ENCODE measurements around the gene PAPSS2. TPM values are rescaled to one million over a fixed set of nuclear protein-coding genes. Genes with fewer than 3 reads are reported as not detected.
"Not testable (repeated sequence)": the region's sequence is repeated elsewhere in the genome, so short reads cannot be mapped to it uniquely, and the experiment has no call there.

The PAPSS2 gene
- 25.3 and 25.8 TPM in 2 replicates for total RNA-seq (2014; rRNA removed; shearing (Covaris generic))

DNA sequence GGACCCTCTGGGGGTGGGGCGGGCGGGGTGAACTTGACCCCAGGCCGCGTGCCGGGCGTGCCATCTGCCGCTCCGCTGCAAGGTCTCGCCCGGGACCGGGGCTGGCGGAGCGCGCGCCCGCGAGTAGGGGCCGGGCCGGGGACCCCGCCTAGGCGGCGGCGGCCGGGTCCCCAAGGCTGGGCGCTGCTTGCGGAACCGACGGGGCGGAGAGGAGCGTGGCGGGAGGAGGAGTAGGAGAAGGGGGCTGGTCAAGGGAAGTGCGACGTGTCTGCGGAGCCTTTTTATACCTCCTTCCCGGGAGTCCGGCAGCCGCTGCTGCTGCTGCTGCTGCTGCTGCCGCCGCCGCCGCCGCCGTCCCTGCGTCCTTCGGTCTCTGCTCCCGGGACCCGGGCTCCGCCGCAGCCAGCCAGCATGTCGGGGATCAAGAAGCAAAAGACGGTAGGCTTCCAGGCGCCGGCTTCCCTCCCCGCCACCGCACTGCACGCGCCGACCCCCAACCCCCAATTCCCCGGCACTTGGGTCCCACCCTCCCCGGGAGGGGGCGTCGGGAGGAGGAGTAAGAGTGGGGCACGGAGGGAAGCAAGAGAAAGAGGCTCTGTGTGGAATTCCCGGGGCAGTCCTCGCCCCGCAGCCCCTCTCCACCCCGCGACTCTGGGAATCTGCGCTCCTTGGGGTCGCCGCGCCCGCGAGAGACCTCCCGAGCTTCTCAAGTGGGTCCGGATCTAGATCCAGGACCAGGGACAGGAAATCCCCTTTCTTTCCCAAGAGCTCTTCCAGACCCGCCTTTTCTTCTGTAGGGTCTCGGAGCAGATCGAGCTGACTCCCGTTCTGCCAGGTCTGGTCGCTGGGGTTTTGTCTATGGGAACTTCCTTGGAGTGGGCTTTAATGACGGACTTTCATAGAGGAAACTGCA, at the start of gene PAPSS2:
TSS of gene PAPSS2 (plus strand) at position 308 of the 913 bp plus-strand sequence. CDS start at position 412, 104 bp downstream.
- peak within 1 kb of the TSS; percentile 87 for H3K4me3 ChIP-seq (ENCODE audit: insufficient read depth, low read depth, low read length)
- H3K36me3 ChIP-seq (replicated peaks; ENCODE audit: control insufficient read depth, insufficient read depth, low read length) = no peaks in the 10 kb centered on the region
- peak; percentile 88 for DNase-seq
- no peaks in the 10 kb centered on the region for H3K27me3 ChIP-seq (ENCODE audit: control insufficient read depth, insufficient read depth, low read length)

DNA sequence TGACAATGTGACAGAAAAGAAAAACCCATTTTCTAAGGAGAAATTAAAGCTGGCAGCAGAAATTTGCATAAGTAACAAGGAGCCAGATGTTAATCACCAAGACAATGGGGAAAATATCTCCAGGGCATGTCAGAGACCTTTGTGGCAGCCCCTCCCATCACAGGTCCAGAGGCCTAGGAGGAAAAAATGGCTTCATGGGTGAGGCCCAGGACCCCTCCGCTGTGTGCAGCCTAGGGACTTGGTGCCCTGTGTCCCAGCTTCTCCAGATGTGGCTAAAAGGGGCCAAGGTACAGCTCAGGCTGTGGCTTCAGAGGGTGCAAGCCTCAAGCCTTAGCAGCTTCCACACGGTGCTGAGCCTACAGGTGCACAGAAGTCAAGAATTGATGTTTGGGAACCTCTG, 48.3 kb upstream of the PAPSS2 start:
- not testable (repeated sequence) for H3K27me3 ChIP-seq (ENCODE audit: control insufficient read depth, insufficient read depth, low read length)

DNA sequence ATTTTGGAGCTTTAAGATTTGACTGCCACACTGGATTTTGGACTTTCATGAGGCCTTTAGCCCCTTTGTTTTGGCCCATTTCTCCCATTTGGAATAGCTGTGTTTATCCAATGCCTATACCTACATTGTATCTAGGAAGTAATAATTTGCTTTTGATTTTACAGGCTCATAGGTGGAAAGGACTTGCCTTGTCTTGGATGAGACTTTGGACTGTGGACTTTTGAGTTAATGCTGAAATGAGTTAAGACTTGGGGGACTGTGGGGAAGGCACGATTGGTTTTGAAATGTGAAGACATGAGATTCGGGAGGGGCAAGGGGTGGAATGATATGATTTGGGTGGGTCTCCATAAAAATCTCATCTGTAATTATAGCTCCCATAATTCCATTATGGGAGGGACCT, 47.6 kb upstream of the PAPSS2 start:
- Histone ChIP-seq H3K4me3 (ENCODE audit: insufficient read depth, low read depth, low read length) (no peak overlapping the region), H3K27me3 (ENCODE audit: control insufficient read depth, insufficient read depth, low read length) (no peaks in the 10 kb centered on the region), H3K36me3 (replicated peaks; ENCODE audit: control insufficient read depth, insufficient read depth, low read length) (no peaks in the 10 kb centered on the region)
- DNase-seq = no peak

More for the DNA sequence above, 48.3 kb upstream of the PAPSS2 start:
- DNase-seq; H3K36me3 ChIP-seq (replicated peaks; ENCODE audit: control insufficient read depth, insufficient read depth, low read length); H3K4me3 ChIP-seq (ENCODE audit: insufficient read depth, low read depth, low read length): not testable (repeated sequence)

DNA sequence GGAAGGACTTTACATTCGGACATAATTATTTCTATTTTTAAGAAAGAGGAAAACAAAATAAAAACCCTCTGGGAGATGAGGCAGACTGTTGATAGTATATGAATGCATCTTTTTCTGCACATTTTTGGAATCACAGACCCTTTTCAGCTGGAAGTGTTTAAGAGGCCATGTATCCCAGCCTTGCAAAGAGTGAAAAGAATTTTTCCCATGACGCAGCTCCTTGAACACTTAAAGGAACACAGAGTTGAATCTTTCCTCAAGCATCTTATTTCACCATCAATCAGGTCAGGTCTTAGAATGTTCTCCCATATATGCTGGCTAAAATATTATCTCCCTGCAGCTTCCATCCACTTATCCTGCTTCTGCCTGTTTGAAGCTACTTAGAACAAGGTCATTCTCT, 45.9 kb upstream of the PAPSS2 start:
- no peak overlapping the region for H3K4me3 ChIP-seq (ENCODE audit: insufficient read depth, low read depth, low read length)
- H3K36me3 ChIP-seq (replicated peaks; ENCODE audit: control insufficient read depth, insufficient read depth, low read length) = no peaks in the 10 kb centered on the region
- DNase-seq = no peak
- H3K27me3 ChIP-seq (ENCODE audit: control insufficient read depth, insufficient read depth, low read length) = no peaks in the 10 kb centered on the region

DNA sequence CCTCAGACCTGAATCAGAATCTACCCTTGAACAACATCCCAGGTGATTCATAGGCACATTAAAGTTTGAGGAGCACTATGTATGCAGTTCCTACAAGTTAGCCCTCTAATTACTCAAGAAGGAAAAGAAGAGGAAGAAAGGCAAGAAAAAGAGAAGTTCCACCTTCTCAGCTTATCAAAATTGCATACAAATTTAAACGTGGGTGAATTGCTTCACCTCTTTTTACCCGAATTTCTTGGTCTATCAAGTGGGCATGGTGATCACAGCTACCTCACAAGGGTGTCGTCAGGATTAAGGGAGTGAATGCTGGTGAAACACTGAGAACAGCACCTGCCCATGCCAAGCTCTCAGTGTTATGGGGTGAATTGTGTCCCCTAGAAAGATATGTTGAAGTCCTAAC, 43.8 kb upstream of the PAPSS2 start:
- Histone ChIP-seq H3K27me3 (ENCODE audit: control insufficient read depth, insufficient read depth, low read length) (no peaks in the 10 kb centered on the region), H3K36me3 (replicated peaks; ENCODE audit: control insufficient read depth, insufficient read depth, low read length) (no peaks in the 10 kb centered on the region)

DNA sequence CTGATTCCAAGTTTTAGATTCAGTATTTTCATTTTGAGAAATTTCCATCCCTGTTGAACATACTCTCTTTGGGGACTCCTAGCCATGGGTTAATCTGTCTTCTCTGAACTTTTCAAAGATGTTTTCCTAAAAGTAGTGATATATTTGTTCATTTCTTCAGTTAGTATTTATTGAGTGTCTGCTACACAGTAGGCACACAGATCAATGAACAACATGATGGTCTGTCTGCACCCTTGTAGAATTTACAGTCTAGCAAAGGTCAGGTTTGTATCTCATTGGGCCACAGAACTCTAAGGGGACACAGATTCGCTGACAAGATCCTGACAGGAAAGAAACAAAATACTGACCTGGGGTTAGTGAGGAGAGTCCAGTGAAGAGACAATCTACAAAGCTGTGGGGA, 42.2 kb upstream of the PAPSS2 start:
- H3K36me3 ChIP-seq (replicated peaks; ENCODE audit: control insufficient read depth, insufficient read depth, low read length) = no peaks in the 10 kb centered on the region
- H3K4me3 ChIP-seq (ENCODE audit: insufficient read depth, low read depth, low read length) = no peak overlapping the region
- DNase-seq = no peak
- H3K27me3 ChIP-seq (ENCODE audit: control insufficient read depth, insufficient read depth, low read length) = no peaks in the 10 kb centered on the region

More for the DNA sequence above, 43.8 kb upstream of the PAPSS2 start:
- H3K4me3 ChIP-seq (ENCODE audit: insufficient read depth, low read depth, low read length) = no peak overlapping the region
- no peak for DNase-seq

DNA sequence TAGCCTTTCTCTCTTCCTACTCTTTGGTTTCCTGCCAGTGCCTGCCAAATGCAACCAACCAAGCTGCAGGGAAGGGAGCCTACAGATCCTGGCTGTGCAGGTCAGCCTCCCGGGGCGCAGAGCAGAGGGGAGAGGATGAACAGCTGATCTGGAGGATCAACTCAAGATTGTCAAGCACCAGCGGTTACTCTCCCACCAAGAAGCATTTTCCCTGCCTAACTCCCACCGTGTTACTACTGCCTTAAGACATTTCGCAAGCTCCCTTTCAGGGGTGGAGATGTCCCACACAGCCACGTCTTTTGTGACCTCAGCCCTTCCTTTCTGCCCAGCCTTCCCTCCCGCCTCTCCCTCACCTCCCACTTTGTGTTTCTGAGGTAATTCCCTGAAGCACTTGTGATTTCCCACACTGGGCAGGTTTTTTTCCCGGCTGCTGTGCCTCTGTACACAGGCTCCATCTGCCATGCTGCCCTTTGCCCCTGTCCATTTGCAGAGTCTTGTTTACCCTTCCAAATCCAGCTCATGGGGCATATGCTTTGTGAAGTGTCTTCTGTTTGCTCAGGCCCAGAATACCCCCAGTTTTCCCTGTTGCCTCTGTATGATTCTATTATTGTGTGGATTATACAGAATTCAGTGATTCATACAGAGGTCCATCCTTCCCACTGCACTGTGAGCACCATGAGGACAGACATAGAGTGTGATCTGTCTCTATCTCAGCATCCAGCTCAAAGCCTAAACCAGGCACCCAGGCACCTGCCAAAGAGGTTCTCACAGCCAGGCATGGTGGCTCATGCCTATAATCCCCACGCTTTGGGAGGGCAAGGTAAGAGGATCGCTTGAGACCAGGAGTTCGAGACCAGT, 40.9 kb upstream of the PAPSS2 start:
- Histone ChIP-seq H3K4me3 (ENCODE audit: insufficient read depth, low read depth, low read length) (no peak overlapping the region), H3K27me3 (ENCODE audit: control insufficient read depth, insufficient read depth, low read length) (no peaks in the 10 kb centered on the region), H3K36me3 (replicated peaks; ENCODE audit: control insufficient read depth, insufficient read depth, low read length) (no peaks in the 10 kb centered on the region)
- no peak for DNase-seq

DNA sequence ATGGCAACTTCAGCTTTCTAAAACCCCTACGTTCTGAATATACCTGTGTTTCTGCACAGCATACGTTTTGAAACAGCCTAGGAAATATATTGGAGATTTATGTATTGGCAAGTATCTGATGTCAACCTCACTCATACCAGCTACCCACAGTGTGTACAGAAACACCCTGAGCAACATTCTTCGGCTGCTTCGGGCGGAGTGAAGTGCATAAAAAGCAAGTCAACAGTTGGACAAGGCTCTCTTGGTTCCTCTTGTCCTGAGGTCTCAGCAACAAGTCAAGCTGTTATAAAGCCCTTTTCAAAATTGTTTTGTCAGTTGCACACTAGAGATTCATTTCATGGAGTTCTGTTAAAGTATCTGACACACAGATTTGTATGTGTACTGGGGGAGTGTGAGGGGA, 40.0 kb upstream of the PAPSS2 start:
- Histone ChIP-seq H3K27me3 (ENCODE audit: control insufficient read depth, insufficient read depth, low read length) (no peaks in the 10 kb centered on the region), H3K4me3 (ENCODE audit: insufficient read depth, low read depth, low read length) (no peak overlapping the region), H3K36me3 (replicated peaks; ENCODE audit: control insufficient read depth, insufficient read depth, low read length) (no peaks in the 10 kb centered on the region)
- DNase-seq = no peak

DNA sequence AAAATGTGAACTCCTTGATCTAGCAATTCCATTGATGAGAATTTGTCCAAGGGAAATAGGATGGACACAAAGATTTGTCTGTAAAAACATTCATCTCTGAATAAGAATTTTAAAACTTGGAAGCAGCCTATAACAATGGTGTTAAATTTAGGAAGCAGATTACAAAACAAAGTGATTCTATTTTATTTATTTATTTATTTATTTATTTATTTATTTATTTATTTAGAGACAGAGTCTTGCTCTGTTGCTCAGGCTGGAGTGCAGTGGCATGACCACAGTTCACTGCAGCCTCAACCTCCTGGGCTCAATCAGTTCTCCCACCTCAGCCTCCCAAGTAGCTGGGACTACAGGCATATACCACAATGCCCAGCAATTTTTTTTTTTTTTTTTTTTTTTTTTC, 38.2 kb upstream of the PAPSS2 start:
- not testable (repeated sequence) for DNase-seq

DNA sequence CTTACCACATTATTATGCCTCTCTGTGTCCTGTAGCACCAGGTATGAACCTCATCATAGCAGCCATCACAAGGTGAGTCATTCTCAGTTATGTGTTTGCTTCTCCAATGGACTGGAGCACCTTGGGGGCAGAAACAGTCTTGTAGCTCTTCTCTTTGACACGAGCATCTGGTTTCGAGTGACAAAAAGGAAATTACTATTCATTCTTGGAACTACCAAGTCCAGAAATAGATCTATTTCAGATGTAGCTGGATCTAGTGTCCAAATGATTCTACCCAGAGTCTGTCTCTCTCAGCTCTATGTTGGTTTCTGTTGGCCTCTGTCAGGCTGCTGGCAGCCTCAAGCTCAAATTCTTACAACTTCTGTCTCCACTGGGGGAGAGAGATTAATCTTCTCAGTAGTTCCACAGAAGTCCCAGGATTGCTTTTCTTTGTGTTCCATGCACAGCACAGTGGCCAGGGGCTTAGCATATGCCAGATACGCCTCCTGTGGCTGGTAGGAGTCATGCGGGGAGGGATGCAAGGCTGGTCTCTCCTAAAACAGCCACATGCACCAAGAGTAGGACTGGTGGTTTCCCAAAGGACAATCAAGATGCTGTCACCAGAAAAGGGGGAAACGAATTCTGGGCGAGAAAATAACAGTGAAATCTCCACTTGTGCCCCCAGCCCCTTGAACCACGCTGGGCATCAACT, 37.2 kb upstream of the PAPSS2 start:
- no peaks in the 10 kb centered on the region for H3K27me3 ChIP-seq (ENCODE audit: control insufficient read depth, insufficient read depth, low read length)
- no peaks in the 10 kb centered on the region for H3K36me3 ChIP-seq (replicated peaks; ENCODE audit: control insufficient read depth, insufficient read depth, low read length)
- H3K4me3 ChIP-seq (ENCODE audit: insufficient read depth, low read depth, low read length) = no peak overlapping the region
- peak; percentile 10 for DNase-seq

More for the DNA sequence above, 38.2 kb upstream of the PAPSS2 start:
- H3K4me3 ChIP-seq (ENCODE audit: insufficient read depth, low read depth, low read length); H3K36me3 ChIP-seq (replicated peaks; ENCODE audit: control insufficient read depth, insufficient read depth, low read length); H3K27me3 ChIP-seq (ENCODE audit: control insufficient read depth, insufficient read depth, low read length): not testable (repeated sequence)

DNA sequence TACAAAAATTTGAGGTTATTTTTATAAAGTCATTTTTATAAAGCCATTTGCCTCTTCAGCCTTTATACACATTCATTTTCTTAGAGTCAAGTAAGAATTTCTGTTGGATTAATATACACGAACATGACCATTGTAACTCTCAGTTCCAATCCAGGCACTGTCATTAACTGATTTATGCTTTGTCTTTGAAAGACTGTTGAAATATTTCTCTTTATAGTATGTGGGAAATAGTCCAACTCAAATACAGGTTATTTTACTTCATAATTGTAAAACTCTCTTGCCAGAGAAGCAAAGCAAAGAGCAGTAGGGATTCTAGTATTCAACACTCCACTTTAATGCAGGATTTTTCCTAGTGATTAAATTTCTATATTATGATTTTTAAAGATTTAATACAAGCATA, 36.5 kb upstream of the PAPSS2 start:
- DNase-seq = no peak
- no peak overlapping the region for H3K4me3 ChIP-seq (ENCODE audit: insufficient read depth, low read depth, low read length)
- H3K27me3 ChIP-seq (ENCODE audit: control insufficient read depth, insufficient read depth, low read length) = no peaks in the 10 kb centered on the region
- H3K36me3 ChIP-seq (replicated peaks; ENCODE audit: control insufficient read depth, insufficient read depth, low read length) = no peaks in the 10 kb centered on the region

DNA sequence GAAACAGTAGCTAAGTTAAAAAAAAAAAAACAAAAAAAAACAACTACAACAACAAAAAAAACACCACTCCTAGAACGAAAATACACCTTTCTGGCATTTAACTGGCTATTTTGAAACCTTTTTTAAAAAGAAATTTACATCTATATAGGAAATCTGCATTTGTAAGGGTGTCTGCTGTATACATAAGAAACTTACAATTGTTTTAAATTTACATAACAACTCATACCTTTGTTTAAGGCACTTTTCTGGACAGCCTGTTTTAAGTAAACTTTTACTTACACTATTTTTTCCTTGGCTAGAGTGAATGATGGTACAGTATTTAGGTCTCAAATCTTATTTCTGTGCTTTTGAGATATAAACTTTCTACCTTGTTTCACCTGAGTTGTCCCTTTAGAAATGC, 34.0 kb upstream of the PAPSS2 start:
- no peak for DNase-seq
- Histone ChIP-seq H3K36me3 (replicated peaks; ENCODE audit: control insufficient read depth, insufficient read depth, low read length) (no peaks in the 10 kb centered on the region), H3K27me3 (ENCODE audit: control insufficient read depth, insufficient read depth, low read length) (no peaks in the 10 kb centered on the region), H3K4me3 (ENCODE audit: insufficient read depth, low read depth, low read length) (no peak overlapping the region)

DNA sequence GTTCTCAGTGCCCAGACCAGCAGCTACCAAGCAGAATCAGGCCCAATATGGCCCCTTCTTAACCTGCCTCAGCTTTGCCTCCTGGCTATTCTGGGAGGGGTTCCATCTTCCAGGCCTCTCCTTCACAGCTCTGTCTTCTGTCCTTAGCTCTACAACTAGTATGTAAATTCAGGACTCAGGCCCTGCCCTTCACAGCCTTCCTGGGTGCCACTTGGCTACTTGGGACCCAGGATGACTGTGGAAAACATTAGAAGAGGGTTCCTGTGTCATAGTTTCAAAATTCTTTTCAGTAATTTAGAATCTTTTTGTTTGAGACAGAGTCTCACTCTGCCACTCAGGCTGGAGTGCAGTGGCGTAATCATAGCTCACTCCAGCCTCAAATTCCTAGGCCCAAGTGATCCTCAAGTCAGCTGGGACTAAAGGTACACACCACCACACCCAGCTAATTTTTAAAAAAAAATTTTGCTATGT, 33.2 kb upstream of the PAPSS2 start:
- no peak overlapping the region for H3K4me3 ChIP-seq (ENCODE audit: insufficient read depth, low read depth, low read length)
- no peaks in the 10 kb centered on the region for H3K36me3 ChIP-seq (replicated peaks; ENCODE audit: control insufficient read depth, insufficient read depth, low read length)
- peak; percentile 17 for DNase-seq
- H3K27me3 ChIP-seq (ENCODE audit: control insufficient read depth, insufficient read depth, low read length) = no peaks in the 10 kb centered on the region

DNA sequence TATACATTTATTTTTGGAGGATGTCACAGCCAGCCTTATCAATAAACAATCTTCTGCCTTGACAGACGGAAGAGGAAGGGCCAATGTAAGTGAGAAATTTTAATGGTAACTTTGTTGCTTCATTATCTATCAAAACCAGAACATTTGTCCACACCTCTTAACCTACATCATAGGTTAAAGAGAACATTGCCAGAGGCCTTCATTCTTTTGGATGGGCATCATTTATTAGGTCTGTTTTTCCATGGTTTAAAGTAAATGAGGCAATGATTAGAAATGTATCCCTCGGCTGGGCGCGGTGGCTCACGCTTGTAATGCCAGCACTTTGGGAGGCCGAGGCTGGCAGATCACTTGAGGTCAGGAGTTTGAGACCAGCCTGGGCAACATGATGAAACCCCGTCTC, 29.5 kb upstream of the PAPSS2 start:
- Histone ChIP-seq H3K36me3 (replicated peaks; ENCODE audit: control insufficient read depth, insufficient read depth, low read length) (no peaks in the 10 kb centered on the region; the same call in 1 of the 2 replicates), H3K27me3 (ENCODE audit: control insufficient read depth, insufficient read depth, low read length) (no peaks in the 10 kb centered on the region), H3K4me3 (ENCODE audit: insufficient read depth, low read depth, low read length) (no peak overlapping the region)
- DNase-seq = no peak
